K562 (cell line): ENCODE results near the gene SLC35A2. TPM values are rescaled to one million over a fixed set of nuclear protein-coding genes. Genes with fewer than 3 reads are reported as not detected.
A peak's percentile ranks its signal among the peaks of the same experiment; 100 is the strongest.

Experiments used
- ELF1 ChIP-seq: fragments of 200-800 bp; sonication (Bioruptor generic); IDR thresholded peaks from 2 replicates; pipeline ENCODE4 v1.6.1; 2016; ENCODE audit warnings: missing genetic modification characterization, missing compliant biosample characterization
- ESRRB ChIP-seq: fragments of 250-450 bp; sonication (Bioruptor Pico); IDR thresholded peaks from 2 replicates; pipeline ENCODE4 v1.5.0; 2020; ENCODE audit warnings: mild to moderate bottlenecking, moderate library complexity, borderline replicate concordance
- ETV5 ChIP-seq: sonication (generic); formaldehyde crosslinking; IDR thresholded peaks from 2 replicates; pipeline ENCODE4 v1.4.0; 2020; ENCODE audit warnings: low read depth, mild to moderate bottlenecking, missing genetic modification reagents
- FOXM1 ChIP-seq, 2 experiments: fragments of 450-650 bp in 1 of 2; sonication (generic) in 1 of 2; formaldehyde crosslinking in 1 of 2; IDR thresholded peaks; 2 replicates each; pipeline versions ENCODE4 v1.6.1 to v1.9.0; 2017 to 2022; ENCODE audit warnings: low read depth in 2 of 2, mild to moderate bottlenecking in 2 of 2, missing genetic modification reagents in 1 of 2, moderate library complexity in 1 of 2
- GABPB1 ChIP-seq: sonication (generic); formaldehyde crosslinking; IDR thresholded peaks from 2 replicates; pipeline ENCODE4 v1.8.0; 2022; ENCODE audit warnings: mild to moderate bottlenecking, missing genetic modification reagents
- GATA2 ChIP-seq: sonication (generic); formaldehyde crosslinking; IDR thresholded peaks from 2 replicates; pipeline ENCODE4 v1.4.0; 2020; ENCODE audit warnings: mild to moderate bottlenecking, missing genetic modification reagents
- HDAC1 ChIP-seq, 2 experiments: fragments of 450-650 bp; IDR thresholded peaks; 2 replicates each; pipeline ENCODE4 v1.6.1; 2016 to 2017; ENCODE audit warnings: inconsistent platforms in 1 of 2, mild to moderate bottlenecking in 1 of 2, moderate library complexity in 1 of 2
- MLX ChIP-seq, 2 experiments: fragments of 450-650 bp in 1 of 2; sonication (generic) in 1 of 2; formaldehyde crosslinking; conservative IDR thresholded peaks; 2 replicates each; pipeline versions ENCODE4 v1.4.0 to v1.8.1; 2020 to 2022; ENCODE audit warnings: mild to moderate bottlenecking in 1 of 2, missing genetic modification reagents in 1 of 2
- NCOA4 ChIP-seq: fragments of 450-650 bp; IDR thresholded peaks from 2 replicates; pipeline ENCODE4 v1.6.1; 2018; ENCODE audit warnings: mild to moderate bottlenecking; ENCODE audit not compliant: partially characterized antibody
- NR4A1 ChIP-seq, 2 experiments: fragments of 250-450 bp in 1 of 2; fragments of 450-650 bp in 1 of 2; sonication (Bioruptor Pico) in 1 of 2; IDR thresholded peaks; 2 replicates each; pipeline versions ENCODE4 v1.4.0 to v1.6.1; 2016 to 2020; ENCODE audit warnings: mild to moderate bottlenecking in 2 of 2, missing compliant biosample characterization in 1 of 2, missing genetic modification characterization in 1 of 2, moderate library complexity in 1 of 2
- PML ChIP-seq: IDR thresholded peaks from 2 replicates; pipeline ENCODE4 v1.6.1; 2012; ENCODE audit warnings: low read length, inconsistent platforms
- POLR2AphosphoS2 ChIP-seq: IDR thresholded peaks from 2 replicates; pipeline ENCODE4 v1.6.1; 2012; ENCODE audit warnings: low read length, improper control_type of control experiment
- TAF7 ChIP-seq: fragments of 450-650 bp; IDR thresholded peaks from 2 replicates; pipeline ENCODE4 v1.6.1; 2016; ENCODE audit warnings: missing genetic modification characterization, missing compliant biosample characterization
- TEAD2 ChIP-seq: fragments of 450-650 bp; IDR thresholded peaks from 2 replicates; pipeline ENCODE4 v1.6.1; 2016; ENCODE audit warnings: missing genetic modification characterization, control low read depth, missing compliant biosample characterization
- ZBTB11 ChIP-seq, 3 experiments: fragments of 200-800 bp in 1 of 3; fragments of 250-450 bp in 1 of 3; fragments of 450-650 bp in 1 of 3; sonication (Bioruptor Pico) in 1 of 3; sonication (Bioruptor generic) in 1 of 3; formaldehyde crosslinking in 1 of 3; IDR thresholded peaks; 2 replicates each; pipeline versions ENCODE4 v1.6.1 to v1.8.0; 2016 to 2022; ENCODE audit warnings: mild to moderate bottlenecking in 2 of 3, missing genetic modification characterization in 2 of 3, missing compliant biosample characterization in 1 of 3, moderate library complexity in 1 of 3
- ZBTB12 ChIP-seq: fragments of 250-450 bp; sonication (Bioruptor Pico); IDR thresholded peaks from 2 replicates; pipeline ENCODE4 v1.4.0; 2020
- ZNF232 ChIP-seq: sonication (generic); formaldehyde crosslinking; IDR thresholded peaks from 2 replicates; pipeline ENCODE4 v1.8.0; 2022; ENCODE audit warnings: mild to moderate bottlenecking, missing genetic modification reagents
- ZNF3 ChIP-seq: fragments of 250-450 bp; sonication (Bioruptor Pico); IDR thresholded peaks from 2 replicates; pipeline ENCODE4 v1.5.0; 2021; ENCODE audit warnings: mild to moderate bottlenecking, moderate library complexity
- polyA plus RNA-seq, 8 experiments: library from polyadenylated mRNA; depleted of rRNA in 4 of 8; stranded (reverse) in 5 of 8; unstranded in 3 of 8; fragments of >200 nt; fragmentation: Nextera tagmentation in 2 of 8; fragmentation: Illumina TruSeq in 1 of 8; extraction: Ambion mirVana in 2 of 8; extraction: Trizol in 1 of 8; gene quantifications; 2 replicates each; pipeline versions ENCODE4 v1.2.1 to v1.2.3, GENCODE V29; 2011 to 2014; ENCODE audit warnings: inconsistent platforms in 1 of 8, missing spikeins in 1 of 8
- total RNA-seq, 7 experiments: library from RNA; depleted of rRNA in 6 of 7; stranded (reverse); fragments of >200 nt in 6 of 7; fragmentation: Illumina TruSeq in 2 of 7; extraction: Trizol in 2 of 7; gene quantifications; 2 replicates each; pipeline versions ENCODE4 v1.2.1 to v1.2.3, GENCODE V29; 2011 to 2021; ENCODE audit warnings: low replicate concordance in 1 of 7
- TF ChIP-seq, protein P1 (sequence below): sonication (generic); formaldehyde crosslinking; IDR thresholded peaks from 2 replicates; pipeline ENCODE4 v1.8.0; 2022; ENCODE audit warnings: mild to moderate bottlenecking, missing genetic modification reagents

SLC35A2 gene
- total and polyA plus RNA-seq, 9 of the 15 experiments (the other 6 are each of a cell fraction or from before 2014, with no cell fraction given) = 3.3 to 38.9 (median 20.0) TPM

- TF ChIP-seq ETV5 (CRISPR knock-in tag) = peak; percentile 90
- TF ChIP-seq ZBTB12 (CRISPR knock-in tag) = peak; percentile 64; the same call in 1 of the 2 replicates
- TF ChIP-seq POLR2AphosphoS2 = peak; percentile 99
- TF ChIP-seq ZNF3 (CRISPR knock-in tag) = peak; percentile 77
- TF ChIP-seq ESRRB (CRISPR knock-in tag) = peak; percentile 77; the same call in 1 of the 2 replicates
- TF ChIP-seq GABPB1 (CRISPR knock-in tag) = peak; percentile 96
- peak; percentile 21; the same call in 1 of the 2 replicates for TF ChIP-seq TAF7 (tag)
- no peak for TF ChIP-seq NCOA4
- TF ChIP-seq, protein P1, sequence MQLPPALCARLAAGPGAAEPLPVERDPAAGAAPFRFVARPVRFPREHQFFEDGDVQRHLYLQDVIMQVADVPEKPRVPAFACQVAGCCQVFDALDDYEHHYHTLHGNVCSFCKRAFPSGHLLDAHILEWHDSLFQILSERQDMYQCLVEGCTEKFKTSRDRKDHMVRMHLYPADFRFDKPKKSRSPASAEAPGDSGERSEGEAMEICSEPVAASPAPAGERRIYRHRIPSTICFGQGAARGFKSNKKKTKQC (CRISPR knock-in tag) = peak; percentile 60
- TF ChIP-seq MLX (CRISPR knock-in tag; conservative IDR thresholded peaks at IDR 0.05) = 0 out of 4 replicates have a peak, but pooled peaks of 1 of the 2 experiments have one; percentile 78
- TF ChIP-seq ZBTB11 (CRISPR knock-in tag; IDR thresholded peaks at IDR 0.05) = peak in 1 of 3 experiments; percentile 84; a peak in 2 of 6 replicates
- peak; percentile 95 for TF ChIP-seq ELF1 (tag)
- peak; percentile 58 for TF ChIP-seq GATA2
- peak; percentile 70; the same call in 1 of the 2 replicates for TF ChIP-seq PML
- TF ChIP-seq FOXM1 (IDR thresholded peaks at IDR 0.05; ENCODE audit: low read depth) = no peak
- TF ChIP-seq FOXM1 (CRISPR knock-in tag; IDR thresholded peaks at IDR 0.05; ENCODE audit: low read depth) = no peak
- peak in 1 of 2 experiments; percentile 96; a peak in 2 of 4 replicates for TF ChIP-seq HDAC1 (IDR thresholded peaks at IDR 0.05)
- no peak for TF ChIP-seq TEAD2 (tag)
- TF ChIP-seq ZNF232 (CRISPR knock-in tag) = no peak
- no peak for TF ChIP-seq NR4A1 (CRISPR knock-in tag; IDR thresholded peaks at IDR 0.05)
- peak; percentile 39; the same call in 1 of the 2 replicates for TF ChIP-seq NR4A1 (tag; IDR thresholded peaks at IDR 0.05)
These were observed at the start of gene SLC35A2 (continued) for GRCh38 chrX:48911412-48912182.
